Measurements from ENCODE around the gene ZEB2. TPM values are rescaled to one million over a fixed set of nuclear protein-coding genes. Genes with fewer than 3 reads are reported as not detected.

ZEB2 gene
- total and polyA plus RNA-seq, 2 of the 13 experiments (the other 11 are each of a cell fraction or from before 2014, with no cell fraction given), result 0.07 TPM; not detected in 1

DNA sequence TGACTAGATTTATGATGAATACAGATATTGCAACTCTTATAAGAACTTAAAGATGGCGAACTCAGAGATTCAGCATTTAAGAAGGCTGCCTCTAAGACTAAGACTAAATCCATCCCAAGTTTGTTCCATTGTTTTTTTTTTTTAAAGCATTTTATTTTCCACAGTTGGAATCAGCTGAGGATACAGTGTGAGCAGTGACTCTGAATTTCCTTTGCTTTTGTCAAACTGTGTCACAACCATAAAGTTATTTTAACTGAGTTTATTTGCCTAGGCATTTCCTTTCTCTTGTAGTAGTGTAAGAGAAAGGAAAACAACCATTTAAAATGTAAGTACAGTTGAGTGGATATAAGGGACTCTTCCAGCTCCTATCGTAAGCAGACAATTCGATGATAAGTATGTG is 63.9 kb downstream of the ZEB2 start:
- Histone ChIP-seq H3K4me1 (ENCODE audit: insufficient read depth, low read length) (no peaks in the 10 kb centered on the region), H3K79me2 (ENCODE audit: insufficient read depth, low read length) (no peaks in the 10 kb centered on the region), H3K27ac (ENCODE audit: extremely low read length, insufficient read depth, low read length) (no peak overlapping the region), H3K9me3 (ENCODE audit: low read length) (no peaks in the 10 kb centered on the region), H3K27me3 (ENCODE audit: control insufficient read depth in 1 of 2, insufficient read depth in 2 of 2, low read length in 2 of 2) (peaks cover 0 to 21% of the 10 kb centered on the region in 2 experiments; a peak in 2 of 5 replicates), H3K4me2 (ENCODE audit: low read depth, low read length) (no peak overlapping the region), H4K20me1 (ENCODE audit: insufficient read depth, low read length) (no peaks in the 10 kb centered on the region), H3K4me3 (replicated peaks in 1 of 3; ENCODE audit: insufficient read depth in 1 of 3, low read depth in 2 of 3, low read length in 3 of 3) (no peak overlapping the region), H3K36me3 (replicated peaks in 1 of 2; ENCODE audit: control insufficient read depth in 1 of 2, insufficient read depth in 2 of 2, low read length in 2 of 2) (no peaks in the 10 kb centered on the region), H3K9ac (ENCODE audit: insufficient read depth, low read depth, low read length) (no peak overlapping the region), H2AFZ (ENCODE audit: low read length) (no peak overlapping the region)
- TF ChIP-seq BCL6 (CRISPR knock-in tag; IDR thresholded peaks at IDR 0.05), result no peak
- no peak for TF ChIP-seq NFE2L2 (IDR thresholded peaks at IDR 0.05; ENCODE audit: low read length)
- no peak for TF ChIP-seq ZNF343 (CRISPR knock-in tag; IDR thresholded peaks at IDR 0.05)
- TF ChIP-seq SNRNP70 (IDR thresholded peaks at IDR 0.05; ENCODE audit: low read depth, low read length), result no peak
- TF ChIP-seq MIXL1 (CRISPR knock-in tag; IDR thresholded peaks at IDR 0.05), result no peak
- TF ChIP-seq SETDB1 (CRISPR knock-in tag; IDR thresholded peaks at IDR 0.05; ENCODE audit: borderline replicate concordance), result no peak
- no peak for TF ChIP-seq SMAD9 (CRISPR knock-in tag; IDR thresholded peaks at IDR 0.05)
- no peak for TF ChIP-seq ZNF333 (CRISPR knock-in tag; IDR thresholded peaks at IDR 0.05; ENCODE audit: borderline replicate concordance)
- TF ChIP-seq KLF11 (CRISPR knock-in tag; IDR thresholded peaks at IDR 0.05), result no peak
- no peak for TF ChIP-seq ZNF781 (CRISPR knock-in tag; IDR thresholded peaks at IDR 0.05; ENCODE audit: borderline replicate concordance, not compliant biosample characterization)
- TF ChIP-seq, protein P1, sequence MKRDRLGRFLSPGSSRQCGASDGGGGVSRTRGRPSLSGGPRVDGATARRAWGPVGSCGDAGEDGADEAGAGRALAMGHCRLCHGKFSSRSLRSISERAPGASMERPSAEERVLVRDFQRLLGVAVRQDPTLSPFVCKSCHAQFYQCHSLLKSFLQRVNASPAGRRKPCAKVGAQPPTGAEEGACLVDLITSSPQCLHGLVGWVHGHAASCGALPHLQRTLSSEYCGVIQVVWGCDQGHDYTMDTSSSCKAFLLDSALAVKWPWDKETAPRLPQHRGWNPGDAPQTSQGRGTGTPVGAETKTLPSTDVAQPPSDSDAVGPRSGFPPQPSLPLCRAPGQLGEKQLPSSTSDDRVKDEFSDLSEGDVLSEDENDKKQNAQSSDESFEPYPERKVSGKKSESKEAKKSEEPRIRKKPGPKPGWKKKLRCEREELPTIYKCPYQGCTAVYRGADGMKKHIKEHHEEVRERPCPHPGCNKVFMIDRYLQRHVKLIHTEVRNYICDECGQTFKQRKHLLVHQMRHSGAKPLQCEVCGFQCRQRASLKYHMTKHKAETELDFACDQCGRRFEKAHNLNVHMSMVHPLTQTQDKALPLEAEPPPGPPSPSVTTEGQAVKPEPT (CRISPR knock-in tag; IDR thresholded peaks at IDR 0.05; ENCODE audit: low read depth), result no peak
- no peak for TF ChIP-seq HNF4G (IDR thresholded peaks at IDR 0.05; ENCODE audit: borderline replicate concordance, low read depth, low read length)
- no peak for TF ChIP-seq HNF4G (CRISPR knock-in tag; IDR thresholded peaks at IDR 0.05; ENCODE audit: borderline replicate concordance, low read depth)
- no peak for TF ChIP-seq POGZ (CRISPR knock-in tag; IDR thresholded peaks at IDR 0.05)
- TF ChIP-seq MED8 (CRISPR knock-in tag; IDR thresholded peaks at IDR 0.05; ENCODE audit: insufficient replicate concordance), result no peak
- TF ChIP-seq ZNF547 (CRISPR knock-in tag; IDR thresholded peaks at IDR 0.05), result no peak
- in situ Hi-C loops (cut with HindIII; ENCODE audit: extremely low pct_ligation_motif_present, low pct_unique_long_range_greater_than_20kb), result no loop called here
- intact Hi-C loops (cut with micrococcal nuclease; ENCODE audit: unreplicated experiment), result no loop called here
- CTCF ChIA-PET (ENCODE audit: low intra/inter-chr PET ratio, low total read pairs), result no interaction called here
- WGBS (ENCODE audit: low lambda C conversion rate), result 13% methylated on average over 3 of the region's 3 CpGs
- POLR2A ChIA-PET, result no interaction called here
- DNase-seq (ENCODE audit: low spot score), result no peak
- ATAC-seq, result no peak
- no peak for FAIRE-seq
- BruUV-seq (replicated peaks), result no TSS peak

Measured in HepG2 (cell line).